ENCODE results near the gene RFX3. TPM values are rescaled to one million over a fixed set of nuclear protein-coding genes. Genes with fewer than 3 reads are reported as not detected.

The RFX3 gene
- total RNA-seq, 1 experiment from 2014 or later = 9.9 TPM

DNA sequence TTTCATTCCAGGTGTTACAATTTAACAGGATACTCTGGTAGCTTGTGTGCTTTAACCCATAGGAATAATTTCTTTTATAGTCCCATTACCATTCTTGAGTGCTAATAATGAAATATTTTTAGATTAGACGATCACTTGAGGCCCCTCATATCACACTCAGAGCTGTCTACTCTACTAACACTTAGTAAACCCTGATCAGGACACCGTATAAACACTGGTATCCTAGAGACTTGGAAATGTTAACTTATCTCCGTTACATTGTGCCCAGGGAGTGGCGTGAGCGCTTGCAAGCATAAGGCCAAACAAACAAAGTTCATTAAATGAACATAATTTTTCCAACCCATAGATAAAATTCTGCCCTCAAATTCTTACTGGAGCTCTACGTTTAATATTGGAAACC lies 42.2 kb upstream of the RFX3 start:
- no peak overlapping the region for H3K27ac Mint-ChIP-seq

More for the DNA sequence above, 42.2 kb upstream of the RFX3 start:
- DNase-seq = no peak
- H3K18ac ChIP-seq (ENCODE audit: insufficient read length, low read depth, low read length) = no peak overlapping the region
- no peak overlapping the region for H4K91ac ChIP-seq (ENCODE audit: insufficient read length, low read depth, low read length)
- no peak overlapping the region for H2AFZ ChIP-seq (ENCODE audit: low read length)
- no peak overlapping the region for H3K4me2 ChIP-seq (ENCODE audit: insufficient read depth, insufficient read length, low read length)
- H3K27me3 ChIP-seq (ENCODE audit: insufficient read depth, low read length) = no peaks in the 10 kb centered on the region
- H4K8ac ChIP-seq (replicated peaks; ENCODE audit: insufficient read length, low read depth, low read length) = no peak overlapping the region
- no peak for TF ChIP-seq CTCF (conservative IDR thresholded peaks at IDR 0.05)
- Mint-ChIP-seq H3K9me3 (no peaks in the 10 kb centered on the region), H3K36me3 (ENCODE audit: insufficient read depth in 1 of 3, low read depth in 3 of 3) (no peaks in the 10 kb centered on the region), H3K4me1 (no peaks in the 10 kb centered on the region), H3K27me3 (ENCODE audit: low read depth) (no peaks in the 10 kb centered on the region), H3K4me3 (no peak overlapping the region)
- no peak overlapping the region for H3K27ac ChIP-seq (ENCODE audit: insufficient read length, low read depth, low read length)
- no peaks in the 10 kb centered on the region for H4K20me1 ChIP-seq (ENCODE audit: control insufficient read depth, insufficient read depth, insufficient read length)
- no peak overlapping the region for H3K9ac ChIP-seq (ENCODE audit: extremely low read depth, insufficient read length, low read length)
- no peak overlapping the region for H4K5ac ChIP-seq (ENCODE audit: insufficient read length, low read depth, low read length)
- no peaks in the 10 kb centered on the region for H3K4me1 ChIP-seq (ENCODE audit: insufficient read depth, low read length)
- no peak overlapping the region for H3K23ac ChIP-seq (ENCODE audit: insufficient read length, low read depth, low read length)
- H3K56ac ChIP-seq (ENCODE audit: insufficient read length, low read depth, low read length) = no peak overlapping the region
- no peak overlapping the region for H2BK12ac ChIP-seq (ENCODE audit: insufficient read length, low read depth, low read length)
- H3T11ph ChIP-seq (ENCODE audit: low read length) = no peak overlapping the region
- no peak overlapping the region for H2BK120ac ChIP-seq (ENCODE audit: low read depth, low read length, poor library complexity, severe bottlenecking)
- no peak overlapping the region for H2AK5ac ChIP-seq (ENCODE audit: insufficient read length, low read length)
- H3K4ac ChIP-seq (ENCODE audit: low read depth, low read length) = no peak overlapping the region
- H3K9me3 ChIP-seq (ENCODE audit: control insufficient read depth, low read depth, low read length) = no peaks in the 10 kb centered on the region
- H2BK15ac ChIP-seq (ENCODE audit: low read depth, low read length) = no peak overlapping the region
- H2BK5ac ChIP-seq (ENCODE audit: insufficient read length, low read length) = no peak overlapping the region
- no peak overlapping the region for H3K14ac ChIP-seq (ENCODE audit: insufficient read depth, low read length)
- no peaks in the 10 kb centered on the region for H3K79me2 ChIP-seq (ENCODE audit: insufficient read depth, low read length)
- H3K79me1 ChIP-seq (ENCODE audit: insufficient read depth, low read depth, low read length, poor library complexity, severe bottlenecking) = no peaks in the 10 kb centered on the region
- H2BK20ac ChIP-seq (ENCODE audit: low read depth, low read length, poor library complexity, severe bottlenecking) = no peak overlapping the region
- H3K23me2 ChIP-seq (ENCODE audit: insufficient read length, low read depth, low read length, poor library complexity, severe bottlenecking) = no peaks in the 10 kb centered on the region
- WGBS (ENCODE audit: extremely low coverage, insufficient read length, low lambda C conversion rate) = no CpG with 5 or more reads among the region's 6 CpGs

Measured in H9 (cell line).